ENCODE measurements around the gene TBCB.

Gene TBCB

DNA sequence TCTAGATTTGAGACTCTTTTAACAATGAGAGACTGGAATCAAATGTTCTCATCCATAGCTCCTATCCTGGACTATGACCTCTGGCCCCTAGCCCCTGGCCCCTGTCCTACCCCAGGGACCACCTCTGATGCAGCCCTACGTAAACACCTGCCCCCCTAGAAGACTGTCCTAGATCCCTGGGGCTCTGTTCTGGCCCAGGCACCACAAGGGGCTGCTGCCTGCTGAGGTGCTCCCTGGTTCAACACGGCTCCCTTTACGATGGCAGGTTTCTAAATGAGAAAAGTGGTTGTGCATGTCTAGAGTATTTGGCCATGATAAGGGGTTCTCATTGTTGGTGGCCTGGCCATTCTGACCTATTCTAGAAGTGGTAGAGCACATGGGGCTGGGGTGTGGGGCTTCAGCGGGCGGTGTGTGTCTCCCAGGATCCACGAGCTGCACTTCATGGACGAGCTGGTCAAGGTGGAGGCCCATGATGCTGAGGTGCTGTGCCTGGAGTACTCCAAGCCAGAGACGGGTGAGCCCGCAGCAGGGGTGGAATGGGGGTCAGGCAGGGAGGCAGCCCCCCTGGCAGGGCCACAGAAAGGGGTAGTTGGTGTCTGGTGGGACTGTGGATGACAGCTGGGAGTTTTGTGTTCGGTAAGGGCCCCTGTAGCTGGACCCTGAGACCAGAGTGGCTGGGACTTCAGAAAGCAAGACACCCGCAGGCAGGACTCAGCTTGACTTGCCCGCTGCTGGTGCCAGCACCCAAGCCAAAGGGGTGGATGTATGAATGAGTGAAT is 30.8 kb upstream of the TBCB start:
- no peak overlapping the region for H3K9ac ChIP-seq (ENCODE audit: low read depth in 1 of 2, low read length in 2 of 2)
- no peaks in the 10 kb centered on the region for H3K27me3 ChIP-seq (ENCODE audit: control insufficient read depth in 1 of 2, insufficient read depth in 2 of 2, low read length in 2 of 2)
- H3K36me3 ChIP-seq (ENCODE audit: control insufficient read depth in 1 of 2, insufficient read depth in 2 of 2, low read length in 2 of 2) = peaks cover 2 to 21% of the 10 kb centered on the region in 2 donors
- no peak overlapping the region for H3K27ac ChIP-seq (ENCODE audit: low read depth, low read length)
- H3K9me3 ChIP-seq (ENCODE audit: control insufficient read depth in 1 of 2, low read length in 2 of 2) = no peaks in the 10 kb centered on the region
- H3K4me1 ChIP-seq (ENCODE audit: control insufficient read depth in 1 of 2, insufficient read depth in 2 of 2, low read length in 2 of 2) = no peaks in the 10 kb centered on the region
- no peak overlapping the region for H3K4me3 ChIP-seq (ENCODE audit: low read depth in 1 of 2, low read length in 2 of 2)

DNA sequence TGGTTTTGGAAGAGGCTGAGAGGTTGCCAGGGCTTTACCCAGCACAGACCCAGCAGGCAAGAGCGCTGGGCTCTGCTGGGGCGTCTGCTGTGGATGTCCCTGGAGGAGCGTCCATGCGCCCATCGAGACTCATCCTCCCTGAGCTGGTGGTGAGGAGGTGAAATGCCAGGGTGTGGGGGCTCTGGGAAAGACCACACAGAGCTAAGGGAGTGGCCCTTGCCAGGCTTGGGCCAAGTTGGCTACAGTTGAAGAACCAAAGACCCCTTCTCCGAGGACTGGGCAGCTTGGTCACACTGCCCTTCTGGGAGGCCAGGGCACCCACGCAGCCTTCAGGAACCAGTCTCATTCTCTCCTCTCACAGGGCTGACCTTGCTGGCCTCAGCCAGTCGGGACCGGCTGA is 28.9 kb upstream of the TBCB start:
- Histone ChIP-seq H3K4me3 (ENCODE audit: low read depth in 1 of 2, low read length in 2 of 2) (no peak overlapping the region), H3K9me3 (ENCODE audit: control insufficient read depth in 1 of 2, low read length in 2 of 2) (no peaks in the 10 kb centered on the region), H3K4me1 (ENCODE audit: control insufficient read depth in 1 of 2, insufficient read depth in 2 of 2, low read length in 2 of 2) (no peaks in the 10 kb centered on the region), H3K27me3 (ENCODE audit: control insufficient read depth in 1 of 2, insufficient read depth in 2 of 2, low read length in 2 of 2) (no peaks in the 10 kb centered on the region), H3K9ac (ENCODE audit: low read depth in 1 of 2, low read length in 2 of 2) (no peak overlapping the region), H3K27ac (ENCODE audit: low read depth, low read length) (no peak overlapping the region), H3K36me3 (ENCODE audit: control insufficient read depth in 1 of 2, insufficient read depth in 2 of 2, low read length in 2 of 2) (peaks cover 2 to 26% of the 10 kb centered on the region in 2 donors)

DNA sequence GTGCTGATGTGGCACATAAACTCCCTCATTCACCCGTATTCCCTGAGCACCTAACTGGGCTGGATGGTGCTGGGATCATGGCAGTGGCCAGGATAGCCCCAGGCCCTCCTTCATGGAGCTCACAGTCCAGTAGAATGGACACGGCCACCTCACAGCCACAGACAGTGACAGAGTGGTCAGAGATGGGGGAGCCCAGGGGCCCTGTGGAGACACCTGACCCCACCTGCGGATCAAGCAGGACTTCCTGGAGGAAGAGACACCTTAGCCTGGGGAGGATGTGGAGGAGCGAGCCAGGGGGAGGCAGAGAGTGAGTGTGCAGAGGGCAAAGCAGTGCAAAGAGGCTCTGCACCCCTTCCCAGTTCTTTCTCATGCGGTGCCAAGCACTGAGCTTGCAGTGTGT is 25.4 kb upstream of the TBCB start:
- Histone ChIP-seq H3K27ac (ENCODE audit: low read depth, low read length) (no peak overlapping the region), H3K36me3 (ENCODE audit: control insufficient read depth in 1 of 2, insufficient read depth in 2 of 2, low read length in 2 of 2) (peaks cover 2 to 18% of the 10 kb centered on the region in 2 donors), H3K9me3 (ENCODE audit: control insufficient read depth in 1 of 2, low read length in 2 of 2) (no peaks in the 10 kb centered on the region), H3K9ac (ENCODE audit: low read depth in 1 of 2, low read length in 2 of 2) (no peak overlapping the region), H3K4me1 (ENCODE audit: control insufficient read depth in 1 of 2, insufficient read depth in 2 of 2, low read length in 2 of 2) (no peaks in the 10 kb centered on the region), H3K4me3 (ENCODE audit: low read depth in 1 of 2, low read length in 2 of 2) (no peak overlapping the region), H3K27me3 (ENCODE audit: control insufficient read depth in 1 of 2, insufficient read depth in 2 of 2, low read length in 2 of 2) (no peaks in the 10 kb centered on the region)

DNA sequence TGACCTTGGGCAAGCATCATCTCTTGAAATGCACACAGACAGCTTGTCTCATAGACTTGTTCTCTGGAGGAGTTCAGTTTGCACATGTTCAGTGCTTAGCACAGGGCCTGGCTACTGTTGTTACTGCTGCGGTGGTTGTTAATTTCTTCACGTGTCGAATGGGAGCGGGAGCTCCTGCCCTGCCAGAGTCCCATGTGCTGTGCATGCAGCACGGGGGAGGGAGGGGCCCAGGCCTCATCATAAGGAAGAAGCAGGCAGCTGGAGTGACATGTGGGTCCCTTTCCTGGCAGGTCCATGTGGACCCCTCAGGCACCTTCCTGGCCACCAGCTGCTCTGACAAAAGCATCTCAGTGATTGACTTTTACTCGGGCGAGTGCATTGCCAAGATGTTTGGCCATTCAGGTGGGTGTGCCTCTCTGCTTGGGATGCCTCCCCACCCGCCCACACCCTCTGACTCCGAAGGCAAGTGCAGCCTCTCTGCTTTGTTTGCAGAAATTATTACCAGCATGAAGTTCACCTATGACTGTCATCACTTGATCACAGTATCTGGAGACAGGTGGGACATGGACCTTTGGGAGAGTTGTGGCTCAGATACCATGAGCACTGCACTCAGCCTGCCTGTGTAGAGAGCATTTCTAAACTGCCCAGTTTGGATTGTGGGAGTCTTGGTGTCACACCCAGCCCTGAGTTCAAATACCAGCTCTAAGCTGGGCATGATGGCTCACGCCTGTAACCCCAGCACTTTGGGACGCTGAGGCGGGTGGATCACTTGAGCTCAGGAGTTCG is 24.2 kb upstream of the TBCB start:
- no peaks in the 10 kb centered on the region for H3K9me3 ChIP-seq (ENCODE audit: control insufficient read depth in 1 of 2, low read length in 2 of 2)
- H3K36me3 ChIP-seq (ENCODE audit: control insufficient read depth in 1 of 2, insufficient read depth in 2 of 2, low read length in 2 of 2) = peaks cover 2 to 18% of the 10 kb centered on the region in 2 donors
- no peak overlapping the region for H3K27ac ChIP-seq (ENCODE audit: low read depth, low read length)
- no peak overlapping the region for H3K9ac ChIP-seq (ENCODE audit: low read depth in 1 of 2, low read length in 2 of 2)
- no peak overlapping the region for H3K4me3 ChIP-seq (ENCODE audit: low read depth in 1 of 2, low read length in 2 of 2)
- H3K4me1 ChIP-seq (ENCODE audit: control insufficient read depth in 1 of 2, insufficient read depth in 2 of 2, low read length in 2 of 2) = no peaks in the 10 kb centered on the region
- no peaks in the 10 kb centered on the region for H3K27me3 ChIP-seq (ENCODE audit: control insufficient read depth in 1 of 2, insufficient read depth in 2 of 2, low read length in 2 of 2)

DNA sequence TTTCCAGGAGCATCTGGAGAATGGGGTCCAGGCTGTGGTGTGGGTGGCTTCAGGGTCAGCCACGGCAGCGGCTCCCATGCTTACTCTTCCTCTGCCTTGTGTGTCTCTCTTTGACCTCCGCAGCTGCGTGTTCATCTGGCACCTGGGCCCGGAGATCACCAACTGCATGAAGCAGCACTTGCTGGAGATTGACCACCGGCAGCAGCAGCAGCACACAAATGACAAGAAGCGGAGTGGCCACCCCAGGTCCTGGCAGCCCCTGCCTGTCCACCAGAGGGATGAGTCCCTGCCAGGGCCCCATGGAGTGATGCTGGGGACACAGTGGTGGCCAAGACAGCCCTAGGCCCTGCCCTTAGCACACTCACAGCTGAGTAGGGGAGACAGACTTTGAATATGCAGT is 22.7 kb upstream of the TBCB start:
- no peak overlapping the region for H3K27ac ChIP-seq (ENCODE audit: low read depth, low read length)
- H3K9me3 ChIP-seq (ENCODE audit: control insufficient read depth in 1 of 2, low read length in 2 of 2) = no peaks in the 10 kb centered on the region
- no peak overlapping the region for H3K4me3 ChIP-seq (ENCODE audit: low read depth in 1 of 2, low read length in 2 of 2)
- no peaks in the 10 kb centered on the region for H3K4me1 ChIP-seq (ENCODE audit: control insufficient read depth in 1 of 2, insufficient read depth in 2 of 2, low read length in 2 of 2)
- no peaks in the 10 kb centered on the region for H3K27me3 ChIP-seq (ENCODE audit: control insufficient read depth in 1 of 2, insufficient read depth in 2 of 2, low read length in 2 of 2)
- no peak overlapping the region for H3K9ac ChIP-seq (ENCODE audit: low read depth in 1 of 2, low read length in 2 of 2)
- H3K36me3 ChIP-seq (ENCODE audit: control insufficient read depth in 1 of 2, insufficient read depth in 2 of 2, low read length in 2 of 2) = peaks cover 2 to 18% of the 10 kb centered on the region in 2 donors

DNA sequence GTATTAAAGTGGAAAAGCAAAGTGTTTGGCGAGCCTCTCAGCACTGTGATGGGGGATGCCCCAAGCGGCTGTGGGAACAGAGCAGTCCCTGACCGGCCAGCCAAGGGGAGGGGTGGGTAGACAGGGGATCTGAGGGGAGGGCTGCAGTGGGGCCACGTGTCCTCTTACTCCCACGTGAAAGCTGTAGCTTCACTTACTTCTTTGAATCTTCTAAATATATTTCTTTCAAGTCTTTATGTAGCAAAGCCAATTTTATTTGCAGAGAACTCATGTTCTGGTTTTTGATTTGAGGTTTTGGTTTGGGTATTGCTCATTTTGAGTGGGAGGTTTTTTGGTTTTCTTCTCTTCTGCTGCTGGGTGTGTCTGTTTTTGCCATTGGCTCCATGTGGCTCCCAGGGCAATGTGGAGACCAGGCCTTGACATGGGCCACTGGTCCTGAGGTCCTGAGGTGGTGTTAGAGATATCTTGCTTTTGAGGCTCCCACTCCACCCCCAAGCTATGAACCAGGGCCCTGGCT is 22.1 kb upstream of the TBCB start:
- Histone ChIP-seq H3K27ac (ENCODE audit: low read depth, low read length) (no peak overlapping the region), H3K9me3 (ENCODE audit: control insufficient read depth in 1 of 2, low read length in 2 of 2) (no peaks in the 10 kb centered on the region), H3K36me3 (ENCODE audit: control insufficient read depth in 1 of 2, insufficient read depth in 2 of 2, low read length in 2 of 2) (peaks cover 2 to 16% of the 10 kb centered on the region in 2 donors), H3K9ac (ENCODE audit: low read depth in 1 of 2, low read length in 2 of 2) (no peak overlapping the region), H3K27me3 (ENCODE audit: control insufficient read depth in 1 of 2, insufficient read depth in 2 of 2, low read length in 2 of 2) (no peaks in the 10 kb centered on the region), H3K4me3 (ENCODE audit: low read depth in 1 of 2, low read length in 2 of 2) (no peak overlapping the region), H3K4me1 (ENCODE audit: control insufficient read depth in 1 of 2, insufficient read depth in 2 of 2, low read length in 2 of 2) (no peaks in the 10 kb centered on the region)

DNA sequence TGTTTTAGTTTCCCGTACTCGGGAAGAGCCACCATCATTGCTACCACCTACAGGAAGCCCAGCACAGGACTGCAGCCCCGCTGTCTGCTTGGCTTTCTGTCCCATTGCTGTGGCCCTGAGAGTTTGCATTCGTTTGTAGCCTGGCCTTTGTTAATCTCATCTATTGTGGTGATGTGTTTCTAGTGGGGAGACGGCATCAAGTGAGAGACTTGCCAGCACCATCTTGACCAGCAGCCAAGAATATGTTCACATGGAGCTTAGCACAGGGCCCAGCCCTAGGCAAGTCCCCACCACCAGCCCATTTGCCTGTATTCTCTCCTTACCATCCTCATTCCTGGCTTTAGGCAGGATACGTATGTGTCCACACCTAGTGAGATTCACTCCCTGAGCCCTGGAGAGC is 21.6 kb upstream of the TBCB start:
- Histone ChIP-seq H3K4me3 (ENCODE audit: low read depth in 1 of 2, low read length in 2 of 2) (no peak overlapping the region), H3K9ac (ENCODE audit: low read depth in 1 of 2, low read length in 2 of 2) (no peak overlapping the region), H3K4me1 (ENCODE audit: control insufficient read depth in 1 of 2, insufficient read depth in 2 of 2, low read length in 2 of 2) (no peaks in the 10 kb centered on the region), H3K9me3 (ENCODE audit: control insufficient read depth in 1 of 2, low read length in 2 of 2) (no peaks in the 10 kb centered on the region), H3K27me3 (ENCODE audit: control insufficient read depth in 1 of 2, insufficient read depth in 2 of 2, low read length in 2 of 2) (no peaks in the 10 kb centered on the region), H3K36me3 (ENCODE audit: control insufficient read depth in 1 of 2, insufficient read depth in 2 of 2, low read length in 2 of 2) (peaks cover 0 to 12% of the 10 kb centered on the region in 2 donors), H3K27ac (ENCODE audit: low read depth, low read length) (no peak overlapping the region)

DNA sequence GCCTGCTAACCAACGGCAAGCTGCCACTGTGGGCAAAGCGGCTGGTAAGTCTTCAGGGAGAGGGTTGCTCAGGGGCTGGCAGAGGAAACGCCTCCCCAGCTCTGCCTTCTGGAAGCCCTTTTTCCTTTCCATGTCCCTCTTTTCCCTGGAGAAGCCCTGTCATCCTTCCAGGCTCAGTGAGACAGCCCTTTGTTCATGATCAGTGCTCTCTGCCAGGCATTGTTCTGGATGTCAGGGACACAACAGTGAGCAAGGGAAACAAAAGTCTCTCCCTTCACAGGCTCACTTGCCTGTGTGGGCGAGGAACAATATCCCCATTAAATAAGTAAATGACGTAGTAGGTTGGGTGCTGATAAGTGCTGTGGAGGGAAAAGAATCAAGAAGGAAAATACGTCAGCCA is 18.2 kb upstream of the TBCB start:
- no peak overlapping the region for H3K9ac ChIP-seq (ENCODE audit: low read depth in 1 of 2, low read length in 2 of 2)
- H3K4me1 ChIP-seq (ENCODE audit: control insufficient read depth in 1 of 2, insufficient read depth in 2 of 2, low read length in 2 of 2) = no peaks in the 10 kb centered on the region
- no peaks in the 10 kb centered on the region for H3K27me3 ChIP-seq (ENCODE audit: control insufficient read depth in 1 of 2, insufficient read depth in 2 of 2, low read length in 2 of 2)
- no peak overlapping the region for H3K27ac ChIP-seq (ENCODE audit: low read depth, low read length)
- peaks cover 0 to 5% of the 10 kb centered on the region in 2 donors for H3K36me3 ChIP-seq (ENCODE audit: control insufficient read depth in 1 of 2, insufficient read depth in 2 of 2, low read length in 2 of 2)
- no peaks in the 10 kb centered on the region for H3K9me3 ChIP-seq (ENCODE audit: control insufficient read depth in 1 of 2, low read length in 2 of 2)
- no peak overlapping the region for H3K4me3 ChIP-seq (ENCODE audit: low read depth in 1 of 2, low read length in 2 of 2)

DNA sequence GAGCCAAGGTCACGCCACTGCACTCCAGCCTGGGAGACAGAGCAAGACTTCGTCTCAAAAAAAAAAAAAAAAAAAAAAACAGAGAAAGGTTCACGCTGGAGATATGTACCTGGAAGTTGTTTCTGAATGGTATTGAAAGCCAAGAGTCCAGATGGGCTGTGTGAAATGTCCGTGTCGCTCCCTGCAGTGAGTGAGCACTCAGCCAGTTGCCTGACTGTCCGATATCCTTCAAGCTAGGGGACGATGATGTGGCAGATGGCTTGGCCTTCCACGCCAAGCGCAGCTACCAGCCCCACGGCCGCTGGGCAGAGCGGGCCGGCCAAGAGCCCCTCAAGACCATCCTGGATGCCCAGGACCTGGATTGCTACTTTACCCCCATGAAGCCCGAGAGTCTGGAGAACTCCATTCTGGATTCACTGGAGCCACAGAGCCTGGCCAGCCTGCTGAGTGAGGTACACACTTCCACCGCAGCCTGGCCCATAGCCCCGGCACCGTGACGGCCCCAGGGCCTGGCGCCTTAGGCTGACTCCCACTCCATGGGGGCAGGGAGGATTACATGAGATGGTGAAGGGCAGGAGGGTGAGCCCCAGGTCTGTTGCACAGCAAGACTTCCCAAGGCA is 16.0 kb upstream of the TBCB start:
- no peak overlapping the region for H3K9ac ChIP-seq (ENCODE audit: low read depth in 1 of 2, low read length in 2 of 2)
- H3K27ac ChIP-seq (ENCODE audit: low read depth, low read length) = no peak overlapping the region
- H3K9me3 ChIP-seq (ENCODE audit: control insufficient read depth in 1 of 2, low read length in 2 of 2) = no peaks in the 10 kb centered on the region
- H3K4me3 ChIP-seq (ENCODE audit: low read depth in 1 of 2, low read length in 2 of 2) = no peak overlapping the region
- peaks cover 0 to 15% of the 10 kb centered on the region in 2 donors for H3K36me3 ChIP-seq (ENCODE audit: control insufficient read depth in 1 of 2, insufficient read depth in 2 of 2, low read length in 2 of 2)
- no peaks in the 10 kb centered on the region for H3K27me3 ChIP-seq (ENCODE audit: control insufficient read depth in 1 of 2, insufficient read depth in 2 of 2, low read length in 2 of 2)
- no peaks in the 10 kb centered on the region for H3K4me1 ChIP-seq (ENCODE audit: control insufficient read depth in 1 of 2, insufficient read depth in 2 of 2, low read length in 2 of 2)

DNA sequence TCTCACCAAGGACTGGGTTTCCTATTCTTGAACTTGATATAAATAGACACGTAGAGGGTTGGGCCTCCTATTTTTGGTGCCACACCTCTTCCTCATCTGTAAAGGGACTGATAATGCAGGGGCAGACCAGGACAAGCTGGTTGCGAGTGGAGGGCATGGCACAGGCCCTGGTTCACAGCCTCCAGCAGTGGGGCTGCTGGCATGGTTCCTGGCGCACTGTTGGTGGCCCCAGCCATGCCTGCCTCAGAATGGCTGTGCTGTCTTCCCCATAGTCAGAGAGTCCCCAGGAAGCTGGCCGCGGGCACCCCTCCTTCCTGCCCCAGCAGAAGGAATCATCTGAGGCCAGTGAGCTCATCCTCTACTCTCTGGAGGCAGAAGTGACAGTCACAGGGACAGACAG is 14.8 kb upstream of the TBCB start:
- no peaks in the 10 kb centered on the region for H3K27me3 ChIP-seq (ENCODE audit: control insufficient read depth in 1 of 2, insufficient read depth in 2 of 2, low read length in 2 of 2)
- H3K36me3 ChIP-seq (ENCODE audit: control insufficient read depth in 1 of 2, insufficient read depth in 2 of 2, low read length in 2 of 2) = peaks cover 0 to 27% of the 10 kb centered on the region in 2 donors
- H3K4me1 ChIP-seq (ENCODE audit: control insufficient read depth in 1 of 2, insufficient read depth in 2 of 2, low read length in 2 of 2) = no peaks in the 10 kb centered on the region
- H3K27ac ChIP-seq (ENCODE audit: low read depth, low read length) = no peak overlapping the region
- no peak overlapping the region for H3K4me3 ChIP-seq (ENCODE audit: low read depth in 1 of 2, low read length in 2 of 2)
- no peaks in the 10 kb centered on the region for H3K9me3 ChIP-seq (ENCODE audit: control insufficient read depth in 1 of 2, low read length in 2 of 2)
- H3K9ac ChIP-seq (ENCODE audit: low read depth in 1 of 2, low read length in 2 of 2) = no peak overlapping the region

Measured in duodenal mucosa (tissue), 2 donors.